ENCODE data around the gene AKR1B15.
A peak's percentile ranks its signal among the peaks of the same experiment; 100 is the strongest.
"Not testable (repeated sequence)": the region's sequence is repeated elsewhere in the genome, so short reads cannot be mapped to it uniquely, and the experiment has no call there.

The AKR1B15 gene

DNA sequence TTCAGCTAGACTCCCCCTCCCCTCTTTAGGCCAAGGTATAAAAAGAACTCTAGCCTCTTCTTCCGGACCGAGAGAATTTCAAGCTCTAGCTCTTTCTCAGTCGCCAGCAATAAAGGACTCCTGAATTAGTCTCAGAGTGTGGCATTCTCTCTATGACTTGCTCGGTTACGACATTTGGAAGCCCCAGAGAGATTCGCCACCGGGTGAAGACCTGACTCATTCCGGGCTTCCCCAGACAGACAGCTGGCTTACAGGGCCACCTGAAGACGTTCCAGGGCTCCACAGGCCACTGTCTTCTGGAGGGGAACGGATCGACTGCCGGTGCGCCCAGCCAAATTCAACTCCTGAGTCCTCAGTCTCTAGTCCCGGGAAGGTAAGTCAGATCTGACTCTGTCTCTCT lies at the start of gene AKR1B15:
TSS of gene AKR1B15 (plus strand) at position 234 of the 400 bp plus-strand sequence. CDS start 15,510 bp downstream, outside the sequence.
- no peak for DNase-seq

DNA sequence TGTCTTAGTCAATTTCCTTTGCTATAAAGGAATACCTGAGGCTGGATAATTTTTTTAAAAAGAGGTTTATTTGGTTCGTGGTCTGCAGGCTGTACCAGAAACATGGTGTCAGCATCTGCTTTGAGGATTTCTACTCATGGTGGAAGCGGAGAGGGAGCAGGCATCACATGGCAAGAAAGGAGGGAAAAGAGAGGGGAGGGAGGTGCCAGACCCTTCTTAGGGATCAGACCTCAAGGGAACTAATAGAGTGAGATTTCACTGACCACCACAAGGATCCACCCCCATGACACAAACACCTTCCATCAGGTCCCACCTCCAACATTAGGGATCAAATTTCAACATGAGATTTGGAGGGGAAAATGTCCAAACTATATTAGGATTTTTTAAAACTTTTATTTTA lies 48.5 kb upstream of the AKR1B15 start:
- no peak for DNase-seq

DNA sequence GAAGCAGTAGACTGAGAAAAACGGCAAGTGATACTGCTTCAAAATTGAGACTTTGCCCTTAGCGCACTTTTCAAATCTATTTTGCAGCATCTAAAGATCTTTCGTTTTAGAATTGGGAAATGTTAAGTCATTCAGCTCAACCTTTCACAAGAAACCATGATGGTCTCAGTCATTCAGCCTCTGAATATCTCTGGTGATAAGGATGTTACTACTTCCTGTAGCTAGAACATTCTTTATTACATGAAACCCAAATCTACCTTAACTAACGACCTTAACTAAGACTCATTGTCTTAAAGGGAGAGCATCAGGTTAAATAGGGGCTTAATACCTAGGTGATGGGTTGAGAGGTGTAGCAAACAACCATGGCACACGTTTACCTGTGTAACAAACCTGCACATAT lies 47.9 kb upstream of the AKR1B15 start:
- DNase-seq, result peak; percentile 4

DNA sequence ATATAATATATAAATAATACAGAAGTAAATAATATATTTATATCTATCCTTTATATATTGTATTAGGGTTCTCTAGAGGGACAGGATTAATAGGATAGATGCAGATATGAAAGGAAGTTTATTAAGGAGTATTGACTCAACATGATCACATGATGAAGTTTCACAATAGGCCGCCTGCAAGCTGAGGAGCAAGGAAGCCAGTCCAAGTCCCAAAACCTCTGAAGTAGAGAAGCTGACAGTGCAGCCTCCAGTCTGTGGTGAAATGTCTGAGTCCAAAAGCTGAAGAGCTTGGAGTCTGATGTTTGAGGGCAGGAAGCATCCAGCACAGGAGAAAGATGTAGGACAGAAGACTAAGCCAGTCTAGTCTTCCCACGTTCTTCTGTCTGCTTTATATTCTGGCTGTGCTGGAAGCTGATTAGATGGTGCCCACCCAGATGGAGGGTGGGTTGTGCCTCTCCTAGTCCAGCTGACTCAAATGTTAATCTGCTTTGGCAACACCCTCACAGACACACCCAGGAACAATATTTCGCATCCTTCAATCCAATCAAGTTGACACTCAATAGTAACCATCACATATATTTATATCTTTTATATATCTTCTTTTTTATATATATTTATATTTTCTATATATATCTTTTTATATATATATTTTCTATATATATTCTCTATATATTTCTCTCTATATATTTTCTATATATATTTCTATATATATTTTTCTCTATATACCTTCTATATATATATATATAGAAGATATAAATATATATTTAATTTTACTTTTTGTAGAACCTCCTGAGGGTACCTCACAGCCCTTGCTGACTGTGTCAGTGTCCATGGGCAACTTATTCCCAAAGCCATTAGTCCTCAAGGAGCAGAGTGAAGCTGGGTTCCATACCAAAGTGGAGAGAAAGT lies 46.2 kb upstream of the AKR1B15 start:
- peak; percentile 14 for DNase-seq

DNA sequence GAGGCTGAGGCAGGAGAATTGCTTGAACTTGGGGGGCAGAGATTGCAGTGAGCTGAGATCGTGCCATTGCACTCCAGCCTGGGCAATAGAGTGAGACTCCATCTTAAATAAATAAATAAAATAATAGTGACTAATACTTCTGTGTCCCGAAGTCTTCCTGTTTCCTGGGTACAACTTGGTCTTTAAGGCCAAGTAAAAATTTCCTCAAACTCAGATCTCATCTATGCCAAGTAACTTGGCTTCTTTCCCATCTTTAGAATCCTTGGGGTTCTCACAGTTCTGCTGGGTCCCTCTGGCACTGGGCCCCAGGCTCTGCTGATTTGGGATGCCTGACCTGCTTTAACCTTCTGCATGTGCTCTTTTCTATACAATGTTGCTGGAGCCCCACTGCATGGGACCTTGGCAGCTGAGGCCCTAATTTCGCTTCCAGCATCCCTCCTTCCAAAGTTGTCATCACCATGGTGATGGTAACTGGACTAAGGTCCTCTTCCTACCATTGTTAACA lies 44.2 kb upstream of the AKR1B15 start:
- DNase-seq, result no peak

DNA sequence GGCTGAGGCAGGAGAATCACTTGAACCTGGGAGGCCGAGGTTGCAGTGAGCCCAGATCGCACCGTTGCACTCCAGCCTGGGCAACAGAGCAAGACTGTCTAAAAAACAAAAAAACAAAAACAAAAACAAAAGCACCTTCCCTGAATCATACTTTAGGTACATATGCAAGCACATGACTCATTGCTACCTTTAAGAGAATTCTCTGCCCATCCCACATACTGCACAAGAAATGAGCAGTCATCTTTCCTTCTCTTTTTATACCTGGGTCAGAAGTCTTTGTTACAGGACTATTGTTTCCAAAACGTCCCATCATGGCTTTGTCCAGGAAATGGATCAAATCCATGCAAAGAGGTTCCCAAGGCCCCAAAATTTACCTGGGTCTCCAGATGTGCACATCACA lies 43.1 kb upstream of the AKR1B15 start:
- DNase-seq, result no peak

DNA sequence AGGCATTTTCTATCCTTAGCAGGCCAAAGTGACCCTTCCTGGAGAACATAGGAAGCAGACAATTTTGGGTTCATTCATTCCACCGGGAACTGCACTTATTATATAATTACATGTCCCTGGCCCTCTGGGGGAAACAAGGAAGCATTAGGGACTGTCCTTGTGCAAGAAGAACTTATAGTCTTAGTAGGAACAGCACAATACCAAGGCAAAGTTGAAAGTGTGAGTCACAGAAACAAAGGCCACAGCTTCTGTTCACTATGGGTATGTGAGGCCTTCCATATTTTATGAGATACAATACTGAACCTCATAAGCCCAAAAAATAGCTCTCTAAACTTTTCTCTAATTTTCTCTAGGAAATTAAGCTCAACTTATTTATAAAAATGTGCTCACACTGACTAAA lies 39.9 kb upstream of the AKR1B15 start:
- DNase-seq, result no peak

DNA sequence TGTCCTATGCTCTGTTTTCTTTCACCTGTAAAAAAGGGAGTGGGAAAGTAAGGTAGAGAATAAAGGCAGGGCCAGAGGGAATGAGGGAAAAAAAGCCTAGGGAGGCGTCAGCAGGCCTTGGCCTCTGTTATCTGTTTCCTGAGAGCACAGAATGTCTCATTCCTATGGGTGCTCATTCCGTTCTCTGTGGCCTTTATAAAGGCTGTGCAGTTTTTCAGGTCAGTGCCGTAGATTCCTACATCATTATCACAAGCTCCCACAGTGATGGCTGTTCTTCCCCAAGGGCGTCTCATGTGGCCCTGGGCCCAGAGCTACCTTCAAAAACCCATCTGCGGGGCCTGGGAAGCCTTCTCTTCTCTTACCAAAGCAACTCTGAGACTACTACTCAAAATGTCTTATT lies 38.3 kb upstream of the AKR1B15 start:
- no peak for DNase-seq

DNA sequence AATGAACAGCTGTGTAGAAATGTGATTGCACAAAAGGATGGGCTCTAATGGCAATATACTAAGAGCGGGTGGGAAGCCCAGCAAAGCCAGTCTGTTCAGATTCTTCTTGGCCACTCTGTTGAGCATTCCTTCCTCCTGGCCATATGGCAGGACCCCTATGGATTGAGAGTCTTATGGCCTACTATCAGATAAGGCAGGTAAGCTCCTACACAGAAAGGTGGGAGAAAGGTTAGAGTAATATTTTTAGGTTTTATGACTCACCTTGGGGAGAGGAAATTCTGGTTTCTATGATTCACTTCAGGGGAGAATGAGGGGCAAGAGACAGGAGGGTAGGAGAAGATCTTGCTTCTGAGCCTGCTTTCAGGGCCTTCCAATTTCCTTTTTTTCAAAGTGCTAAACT lies 36.6 kb upstream of the AKR1B15 start:
- no peak for DNase-seq

DNA sequence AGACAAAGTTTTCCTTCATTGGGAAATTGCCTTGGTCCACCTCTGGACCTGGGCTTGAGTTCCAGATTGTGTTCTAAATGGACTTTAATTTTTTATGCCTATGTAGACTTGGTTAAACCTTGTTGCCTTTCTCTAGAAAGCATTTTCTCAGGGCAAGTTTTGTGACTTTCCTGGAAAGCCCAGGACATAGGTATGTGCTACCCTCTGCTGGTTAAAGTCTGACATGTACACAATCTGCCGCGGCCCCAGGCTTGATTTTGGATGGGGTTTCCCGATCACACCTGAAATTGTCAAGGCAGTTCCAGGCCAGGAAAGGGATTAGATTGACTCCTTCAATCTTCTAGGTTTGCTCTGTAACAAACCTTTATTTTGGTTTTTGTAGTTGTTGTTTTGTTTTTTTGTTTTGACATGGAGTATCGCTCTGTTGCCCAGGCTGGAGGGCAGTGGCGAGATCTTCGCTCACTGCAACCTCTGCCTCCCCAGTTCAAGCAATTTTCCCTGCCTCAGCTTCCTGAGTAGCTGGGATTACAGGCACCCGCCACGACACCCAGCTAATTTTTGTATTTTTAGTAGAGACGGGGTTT lies 35.6 kb upstream of the AKR1B15 start:
- DNase-seq, result peak; percentile 77

DNA sequence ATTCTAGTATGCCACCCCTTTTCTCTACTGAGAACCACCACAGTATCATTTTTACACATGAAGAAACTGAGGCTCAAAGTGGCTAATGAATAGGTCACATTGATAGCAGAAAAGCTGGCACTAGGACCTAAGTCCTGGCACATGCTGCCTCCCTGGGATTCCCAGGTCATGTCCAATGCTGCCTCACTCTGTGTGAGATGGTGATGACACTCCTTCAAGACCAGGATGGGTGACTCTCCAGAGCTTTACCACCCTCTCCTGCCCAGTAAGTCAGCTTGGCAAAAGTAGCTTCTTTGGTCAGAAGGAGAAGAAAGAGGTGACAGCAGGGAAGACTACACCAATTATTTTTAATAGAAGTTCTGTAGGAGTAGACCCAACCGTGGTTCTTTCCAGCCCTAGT lies 34.8 kb upstream of the AKR1B15 start:
- peak; percentile 1 for DNase-seq

DNA sequence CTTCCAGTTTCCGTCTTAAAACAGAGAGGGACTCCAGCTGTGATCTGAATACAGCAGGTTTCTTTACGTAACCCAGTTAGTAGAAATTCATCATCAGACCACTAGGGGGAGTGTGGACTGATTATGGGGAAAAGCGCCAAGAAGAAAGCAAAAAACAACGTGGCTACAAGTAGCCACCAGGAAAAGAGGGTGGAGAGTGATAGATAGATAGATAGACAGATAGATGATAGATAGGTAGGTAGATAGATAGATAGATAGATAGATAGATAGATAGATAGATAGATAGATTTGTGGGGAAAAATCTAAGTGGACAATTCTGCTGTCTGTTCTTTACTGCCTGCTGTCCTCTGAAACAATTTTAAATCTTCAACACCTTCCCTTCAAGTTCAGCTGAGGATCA lies 34.2 kb upstream of the AKR1B15 start:
- DNase-seq, result peak; percentile 87

DNA sequence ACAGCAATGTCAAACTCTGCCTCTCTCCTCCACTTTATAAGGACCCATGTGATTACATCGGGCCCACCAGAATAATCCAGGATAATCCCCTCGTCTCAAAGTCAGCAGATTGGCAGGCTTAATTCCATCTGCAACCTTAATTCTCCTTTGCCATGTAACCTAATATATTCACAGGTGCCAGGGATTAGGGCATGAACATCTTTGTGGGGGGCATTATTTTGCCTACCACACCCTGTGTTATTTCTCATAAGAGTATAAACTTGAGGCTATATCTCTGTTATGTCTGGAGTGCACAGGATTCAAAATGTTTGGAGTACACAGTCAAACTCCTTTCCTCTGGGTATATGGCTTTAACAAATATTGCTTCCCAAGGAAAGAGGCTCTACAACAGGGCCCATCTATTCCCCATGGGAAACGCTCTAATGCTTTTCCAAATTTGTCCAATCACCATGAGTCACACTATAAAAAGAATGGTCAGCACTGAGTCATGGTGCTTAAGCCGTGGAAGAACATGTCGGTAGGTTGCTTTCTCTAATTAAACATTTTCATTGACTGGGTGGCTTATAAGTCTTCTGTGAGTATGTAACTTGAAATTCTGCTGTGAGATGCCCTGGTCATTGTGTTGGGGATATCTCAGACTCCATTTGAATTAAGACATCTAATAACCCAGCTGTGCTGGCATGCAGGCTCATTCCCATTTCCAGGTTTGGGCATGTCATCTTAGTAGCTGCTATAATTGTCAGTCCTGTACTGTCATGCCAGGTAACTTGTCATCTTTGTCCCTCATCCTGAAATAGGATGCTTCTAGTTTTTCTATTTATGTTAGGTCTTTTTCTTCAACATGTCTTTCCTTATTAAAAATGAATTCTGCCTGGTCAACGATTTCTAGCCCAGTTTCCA lies 33.1 kb upstream of the AKR1B15 start:
- DNase-seq, result no peak

DNA sequence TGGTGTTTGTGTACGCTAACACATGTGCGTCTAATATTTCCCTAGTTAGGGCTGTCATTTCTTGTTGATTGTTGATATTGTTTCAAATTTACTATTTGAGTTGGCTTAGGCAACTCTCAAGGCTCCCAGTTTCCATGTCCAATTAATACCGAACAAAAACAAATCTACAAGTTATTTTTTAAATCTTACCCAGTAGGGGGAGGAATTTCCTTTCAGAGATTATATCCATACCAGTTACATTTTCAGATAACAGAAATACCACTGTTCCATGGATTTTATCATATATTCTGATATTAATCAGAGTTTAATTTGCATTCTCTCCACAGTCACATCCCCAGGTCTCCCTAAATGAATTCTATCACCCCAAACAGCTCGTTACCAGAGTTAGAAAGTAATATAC lies 28.8 kb upstream of the AKR1B15 start:
- DNase-seq, result no peak

DNA sequence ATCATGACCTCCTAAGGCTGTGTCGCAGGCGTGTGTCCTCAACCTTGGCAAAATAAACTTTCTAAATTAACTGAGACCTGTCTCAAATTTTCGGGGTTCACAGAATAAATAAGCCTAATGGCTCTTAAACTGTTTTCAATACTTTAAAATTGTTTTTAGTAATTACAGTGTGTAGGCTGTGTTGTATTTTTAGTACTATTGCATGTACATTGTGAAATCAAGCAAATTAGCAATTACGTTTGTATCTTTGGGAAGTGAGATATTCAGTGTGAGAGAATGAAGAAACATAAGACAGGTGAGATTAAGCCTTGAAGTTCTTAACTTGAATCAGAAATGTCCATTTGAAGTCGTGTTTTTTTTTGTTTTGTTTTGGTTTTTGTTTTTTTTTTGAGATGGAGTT lies 26.3 kb upstream of the AKR1B15 start:
- no peak for DNase-seq

DNA sequence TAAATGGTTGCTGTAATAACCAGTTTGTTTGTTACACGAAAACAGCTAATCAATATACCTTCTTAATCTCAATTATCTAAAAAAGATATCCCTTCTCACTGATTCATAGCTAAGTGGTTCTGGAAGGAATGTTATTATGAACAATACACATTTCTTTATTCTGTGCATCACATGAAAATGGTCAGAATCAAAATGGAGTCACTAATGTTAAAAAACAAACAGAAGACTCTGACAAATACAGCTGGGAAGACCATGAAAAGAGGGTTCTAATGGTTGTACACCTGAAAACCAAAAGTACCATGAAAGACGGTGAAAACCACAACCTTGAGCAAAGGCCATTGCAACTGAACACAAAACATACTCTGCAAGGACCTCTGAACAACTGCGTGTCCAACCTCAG lies 23.5 kb upstream of the AKR1B15 start:
- DNase-seq, result not testable (repeated sequence)

DNA sequence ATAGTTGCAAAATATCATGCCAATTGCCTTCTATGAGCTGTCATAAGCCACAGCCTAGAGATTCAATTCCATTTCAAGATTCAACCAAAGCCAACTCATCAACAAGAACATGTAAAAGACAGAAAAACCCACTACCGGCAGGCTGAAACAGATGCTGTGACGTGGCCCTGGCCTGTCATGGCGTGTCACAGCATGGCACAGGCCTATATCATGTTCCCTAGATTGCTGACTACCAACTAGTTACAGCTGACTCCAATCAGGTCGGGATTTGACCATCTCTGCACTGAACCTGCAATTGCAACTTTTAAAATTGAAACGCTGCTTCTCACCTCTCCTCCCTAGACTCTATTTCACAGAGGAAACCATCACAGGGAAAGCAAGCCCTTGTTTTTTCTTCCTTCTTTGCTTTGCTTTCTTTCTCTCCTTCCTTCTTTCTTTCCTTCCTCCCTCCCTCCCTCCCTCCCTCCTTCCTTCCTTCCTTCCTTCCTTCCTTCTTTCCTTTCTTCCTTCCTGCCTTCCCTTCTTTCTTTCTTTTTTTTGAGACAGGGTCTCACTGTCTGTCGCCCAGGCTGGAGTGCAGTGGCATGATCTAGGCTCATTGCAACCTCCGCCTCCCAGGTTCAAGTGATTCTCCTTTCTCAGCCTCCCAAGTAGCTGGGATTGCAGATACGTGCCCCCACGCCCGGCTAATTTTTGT lies 22.2 kb upstream of the AKR1B15 start:
- not testable (repeated sequence) for DNase-seq

DNA sequence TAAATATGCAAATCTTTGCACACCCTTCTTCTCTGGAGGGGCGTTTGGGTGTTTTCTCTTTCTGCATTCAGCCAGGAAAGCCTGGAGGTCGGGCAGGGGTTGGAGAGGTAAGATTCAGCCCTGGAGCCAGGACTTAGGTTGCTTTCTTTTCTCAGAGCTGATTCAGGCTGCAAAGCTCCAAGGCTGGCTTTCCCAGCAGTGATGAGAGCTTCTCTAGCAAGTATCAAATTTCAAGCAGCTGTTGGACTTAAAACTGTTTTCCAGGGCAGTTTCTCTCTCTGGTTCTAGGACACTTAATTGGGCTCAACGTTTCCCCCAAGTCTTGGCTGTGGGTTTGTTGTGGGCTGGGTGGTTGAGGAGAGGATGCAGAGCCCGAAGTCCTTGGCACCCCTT lies 20.9 kb upstream of the AKR1B15 start:
- DNase-seq, result no peak

DNA sequence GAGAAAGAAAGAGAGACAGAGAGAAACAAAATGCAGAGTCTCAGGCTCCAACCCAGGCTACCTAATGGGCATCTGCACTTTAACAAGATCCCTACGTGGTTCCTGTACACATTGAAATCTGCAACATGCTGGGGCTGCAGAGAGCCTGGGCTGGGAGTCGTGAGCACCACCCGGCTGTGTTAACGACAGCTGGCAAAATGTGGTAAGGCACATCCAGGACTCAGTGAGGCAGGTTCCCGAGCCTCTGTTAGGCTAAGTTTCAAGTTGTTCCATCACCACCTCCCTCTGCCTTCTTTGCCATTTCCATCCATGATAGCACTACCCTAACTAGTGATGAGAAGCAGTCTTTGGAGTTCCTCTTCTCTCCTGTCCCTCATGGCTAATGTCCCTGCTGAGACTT lies 20.2 kb upstream of the AKR1B15 start:
- DNase-seq, result no peak

DNA sequence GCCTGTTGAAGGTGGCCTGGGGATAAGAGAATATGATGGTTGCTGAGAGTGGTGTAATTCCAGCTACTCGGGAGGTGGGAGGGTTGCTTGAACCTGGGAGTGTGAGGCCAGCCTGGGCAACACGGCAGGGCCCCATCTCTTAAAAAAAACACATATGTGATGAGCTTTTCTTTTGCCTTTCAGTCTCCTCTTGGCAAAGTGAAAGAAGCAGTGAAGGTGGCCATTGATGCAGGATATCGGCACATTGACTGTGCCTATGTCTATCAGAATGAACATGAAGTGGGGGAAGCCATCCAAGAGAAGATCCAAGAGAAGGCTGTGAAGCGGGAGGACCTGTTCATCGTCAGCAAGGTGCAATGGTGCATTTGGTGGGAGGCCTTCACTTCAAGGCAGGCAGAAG lies 18.4 kb upstream of the AKR1B15 start:
- no peak for DNase-seq

DNA sequence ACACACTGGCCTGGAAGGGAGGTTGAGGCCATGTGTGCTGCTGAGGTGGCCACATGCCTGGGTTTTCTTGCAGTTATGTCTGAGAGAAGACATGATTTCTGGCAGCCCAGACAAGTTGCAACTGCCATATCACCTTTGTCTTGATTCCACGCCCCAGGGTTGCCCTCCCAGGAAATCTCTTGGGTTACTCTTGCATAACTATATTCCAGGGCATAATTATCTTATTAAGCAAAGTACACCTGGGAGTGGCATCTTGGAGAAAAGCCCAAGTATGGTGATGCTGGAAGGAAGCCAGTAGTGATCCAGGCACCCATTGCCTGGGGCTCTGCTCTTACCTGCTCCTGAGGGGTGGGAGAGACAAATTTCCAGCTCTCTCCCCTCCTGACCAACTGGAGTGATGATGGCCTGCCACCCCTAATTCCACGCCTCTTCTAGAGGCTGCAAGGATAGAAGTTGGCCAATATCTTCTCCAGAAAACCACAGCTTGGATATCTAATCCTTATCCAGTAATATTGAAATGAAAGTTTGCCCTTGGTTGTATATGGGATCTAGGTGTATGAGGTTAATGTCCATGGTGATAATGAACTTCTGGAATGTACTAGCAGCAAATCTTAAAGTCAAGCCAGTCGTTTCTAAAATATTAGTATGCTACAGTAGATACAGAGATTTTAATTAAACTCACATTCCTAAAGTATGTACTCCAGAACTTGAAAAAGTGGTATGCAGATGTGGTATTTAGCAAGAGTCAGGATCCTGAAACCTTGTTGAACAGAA lies 16.5 kb upstream of the AKR1B15 start:
- DNase-seq, result no peak

DNA sequence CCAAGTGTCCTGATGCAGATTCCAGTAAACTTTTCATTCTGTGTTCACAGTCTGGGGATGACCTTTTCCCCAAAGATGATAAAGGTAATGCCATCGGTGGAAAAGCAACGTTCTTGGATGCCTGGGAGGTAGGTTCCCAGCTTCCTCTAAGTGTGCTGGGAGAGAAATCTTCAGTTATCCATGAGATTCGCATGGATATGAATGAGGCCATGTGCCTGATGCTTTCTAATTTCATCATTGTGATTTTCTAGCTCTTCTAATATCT lies 16.0 kb upstream of the AKR1B15 start:
- no peak for DNase-seq
